Smooth muscle cell of the brain vasculature (primary cell): ENCODE data around the gene HECTD4.

ENCODE experiments used
- DNase-seq: peaks from one replicate; pipeline ENCODE4 v3.0.0-alpha.2; 2012; ENCODE audit warnings: low read depth, low spot score

The HECTD4 gene

GRCh38 chr12:112179341-112179740, 202.9 kb downstream of the HECTD4 start:
- DNase-seq = no peak

- DNase-seq = no peak
Observed at GRCh38 chr12:112178796-112179195, 203.4 kb downstream of the HECTD4 start.

GRCh38 chr12:112176321-112177010, 205.8 kb downstream of the HECTD4 start:
- DNase-seq = no peak

GRCh38 chr12:112175361-112176155, 206.7 kb downstream of the HECTD4 start:
- DNase-seq = no peak

- no peak for DNase-seq
Observed at GRCh38 chr12:112172556-112173324, 209.5 kb downstream of the HECTD4 start.

- no peak for DNase-seq
Observed at GRCh38 chr12:112170971-112171596, 211.1 kb downstream of the HECTD4 start.

GRCh38 chr12:112170376-112170775, 211.9 kb downstream of the HECTD4 start:
- DNase-seq = no peak

GRCh38 chr12:112169966-112170365, 212.3 kb downstream of the HECTD4 start:
- DNase-seq = no peak

GRCh38 chr12:112169161-112169872, 212.9 kb downstream of the HECTD4 start:
- no peak for DNase-seq

GRCh38 chr12:112168561-112168971, 213.7 kb downstream of the HECTD4 start:
- no peak for DNase-seq

- no peak for DNase-seq
Observed at GRCh38 chr12:112167718-112168525, 214.3 kb downstream of the HECTD4 start.

- DNase-seq = no peak
Observed at GRCh38 chr12:112167031-112167461, 215.2 kb downstream of the HECTD4 start.

GRCh38 chr12:112166051-112167015, 215.9 kb downstream of the HECTD4 start:
- DNase-seq = no peak

- DNase-seq = no peak
Observed at GRCh38 chr12:112165624-112166023, 216.6 kb downstream of the HECTD4 start.

- no peak for DNase-seq
Observed at GRCh38 chr12:112164011-112164660, 218.1 kb downstream of the HECTD4 start.

GRCh38 chr12:112163471-112163991, 218.7 kb downstream of the HECTD4 start:
- no peak for DNase-seq

GRCh38 chr12:112163056-112163455, 219.2 kb downstream of the HECTD4 start:
- no peak for DNase-seq

GRCh38 chr12:112162241-112162790, 219.9 kb downstream of the HECTD4 start:
- DNase-seq = no peak
